Right lobe of liver (tissue), 6 donors: ENCODE measurements around the gene SGSM2. TPM values are rescaled to one million over a fixed set of nuclear protein-coding genes. Genes with fewer than 3 reads are reported as not detected.

Experiments used
- ATAC-seq, 4 donors: fragments of 200-7000 bp; cut with Tn5 transposase; one replicate each; pipeline ENCODE4 v1.9.1; 2020; ENCODE audit warnings: mild to moderate bottlenecking in 4 of 4, moderate library complexity in 4 of 4
- DNase-seq, 3 donors: peaks; one replicate each; pipeline ENCODE4 v3.0.0-alpha.2; 2020
- H3K27ac ChIP-seq, 3 donors: fragments of 200-600 bp; one replicate each; pipeline ENCODE4 v1.8.0; 2022
- H3K27me3 ChIP-seq, 2 donors: fragments of 200-600 bp; one replicate each; pipeline ENCODE4 v1.8.0; 2022
- H3K36me3 ChIP-seq, 4 donors: fragments of 200-600 bp; sonication (generic) in 1 of 4; one replicate each; pipeline versions ENCODE4 v1.5.1 to v1.8.0; 2017 to 2022; ENCODE audit warnings: control low read depth in 1 of 4
- H3K4me1 ChIP-seq, 4 donors: fragments of 200-600 bp; sonication (generic) in 1 of 4; one replicate each; pipeline versions ENCODE4 v1.5.1 to v1.8.0; 2017 to 2022; ENCODE audit warnings: control low read depth in 1 of 4
- H3K4me3 ChIP-seq, 3 donors: fragments of 200-600 bp; one replicate each; pipeline ENCODE4 v1.8.0; 2022
- H3K9me3 ChIP-seq, 4 donors: fragments of 200-600 bp; sonication (generic) in 1 of 4; one replicate each; pipeline versions ENCODE4 v1.5.1 to v1.8.0; 2017 to 2022; ENCODE audit warnings: control low read depth in 1 of 4
- POLR2A ChIP-seq: fragments of 450-650 bp; IDR thresholded peaks from one replicate; pipeline ENCODE4 v1.6.1; 2017; ENCODE audit warnings: antibody characterized with exemption, mild to moderate bottlenecking
- WGBS: methylation state at CpG from one replicate; pipeline ENCODE4 v1.1.6; 2018; ENCODE audit warnings: low coverage, low lambda C conversion rate; ENCODE audit not compliant: insufficient coverage; ENCODE audit errors: missing lambda C conversion rate; 5-methylcytosine and 5-hydroxymethylcytosine counted together
- intact Hi-C, 2 donors: fragments of 100-400 bp; cut with DNase I; formaldehyde crosslinking; loops; one replicate each; pipeline versions ENCODE4 v1.11.2 to v1.14.1; 2022
- total RNA-seq, 6 experiments: library from RNA; depleted of rRNA in 2 of 6; stranded (reverse); fragments of >200 nt in 2 of 6; fragmentation: NEBNext Ultra II Directional in 3 of 6; extraction: Animal tissue kit (Norgen Biotek cat#: 25700) in 3 of 6; gene quantifications; one replicate each; pipeline versions ENCODE4 v1.1.0 to v1.2.4, GENCODE V29; 2016 to 2023
- TF ChIP-seq, protein P1 (sequence below), 4 donors: fragments of 200-600 bp in 3 of 4; fragments of 450-650 bp in 1 of 4; IDR thresholded peaks; one replicate each; pipeline versions ENCODE4 v1.5.1 to v1.8.0; 2016 to 2022; ENCODE audit warnings: antibody characterized with exemption in 4 of 4, mild to moderate bottlenecking in 2 of 4
- donor health status: DM: no; HTN: yes; CAD: no.
- donor health status: DM: no; HTN: no; CAD: no.
- donor health status: DM: no; HTN: no; CAD: no.
- donor health status: DM: no; HTN: yes; CAD: no.
- donor health status: DM: no; HTN: yes; CAD: no.

The SGSM2 gene
- total RNA-seq, 6 experiments from 2014 or later = 6.0 to 17.2 (median 13.2) TPM

- Histone ChIP-seq H3K27me3 (no peaks in the 10 kb centered on the region), H3K9me3 (no peaks in the 10 kb centered on the region), H3K4me3 (no peak overlapping the region), H3K27ac (no peak overlapping the region), H3K36me3 (peaks cover 0 to 53% (median 18%) of the 10 kb centered on the region in 4 donors), H3K4me1 (no peaks in the 10 kb centered on the region)
- WGBS = 63% methylated on average over 1 of the region's 1 CpG
- TF ChIP-seq POLR2A = no peak
- TF ChIP-seq, protein P1, sequence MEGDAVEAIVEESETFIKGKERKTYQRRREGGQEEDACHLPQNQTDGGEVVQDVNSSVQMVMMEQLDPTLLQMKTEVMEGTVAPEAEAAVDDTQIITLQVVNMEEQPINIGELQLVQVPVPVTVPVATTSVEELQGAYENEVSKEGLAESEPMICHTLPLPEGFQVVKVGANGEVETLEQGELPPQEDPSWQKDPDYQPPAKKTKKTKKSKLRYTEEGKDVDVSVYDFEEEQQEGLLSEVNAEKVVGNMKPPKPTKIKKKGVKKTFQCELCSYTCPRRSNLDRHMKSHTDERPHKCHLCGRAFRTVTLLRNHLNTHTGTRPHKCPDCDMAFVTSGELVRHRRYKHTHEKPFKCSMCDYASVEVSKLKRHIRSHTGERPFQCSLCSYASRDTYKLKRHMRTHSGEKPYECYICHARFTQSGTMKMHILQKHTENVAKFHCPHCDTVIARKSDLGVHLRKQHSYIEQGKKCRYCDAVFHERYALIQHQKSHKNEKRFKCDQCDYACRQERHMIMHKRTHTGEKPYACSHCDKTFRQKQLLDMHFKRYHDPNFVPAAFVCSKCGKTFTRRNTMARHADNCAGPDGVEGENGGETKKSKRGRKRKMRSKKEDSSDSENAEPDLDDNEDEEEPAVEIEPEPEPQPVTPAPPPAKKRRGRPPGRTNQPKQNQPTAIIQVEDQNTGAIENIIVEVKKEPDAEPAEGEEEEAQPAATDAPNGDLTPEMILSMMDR (IDR thresholded peaks at IDR 0.05) = no peak
- no peak for ATAC-seq
- intact Hi-C loops = no loop called here
- no peak for DNase-seq
Observed at GRCh38 chr17:2295575-2295974, 41.7 kb upstream of the SGSM2 start.

DNA sequence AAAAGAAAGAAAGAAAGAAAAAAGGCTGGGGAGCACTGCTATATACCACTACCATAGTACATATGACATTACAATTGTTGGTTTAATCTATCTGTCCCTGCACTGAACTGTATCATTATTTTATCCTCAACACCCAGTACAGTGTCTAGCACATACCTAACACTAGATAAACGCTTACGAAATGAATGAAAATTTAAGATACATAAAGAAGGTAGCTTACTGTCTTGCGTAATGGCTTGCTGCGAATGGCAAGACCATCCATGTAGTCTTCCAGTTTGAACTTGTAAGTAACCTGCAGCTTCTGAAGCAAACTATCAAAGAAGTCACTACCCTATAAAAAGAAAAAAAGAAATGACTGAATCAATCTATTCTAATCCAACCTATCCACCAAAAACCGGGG lies 40.3 kb upstream of the SGSM2 start:
- Histone ChIP-seq H3K27ac (no peak overlapping the region), H3K27me3 (no peaks in the 10 kb centered on the region), H3K4me1 (peaks cover 0 to 3% (median 0%) of the 10 kb centered on the region in 4 donors), H3K4me3 (no peak overlapping the region), H3K9me3 (no peaks in the 10 kb centered on the region), H3K36me3 (peaks cover 0 to 47% (median 14%) of the 10 kb centered on the region in 4 donors)
- TF ChIP-seq, protein P1 (IDR thresholded peaks at IDR 0.05) = no peak
- no peak for TF ChIP-seq POLR2A
- no peak for ATAC-seq
- WGBS = 92% methylated on average over 5 of the region's 5 CpGs
- no peak for DNase-seq
- intact Hi-C loops = no loop called here

- Histone ChIP-seq H3K27me3 (no peaks in the 10 kb centered on the region), H3K36me3 (peaks cover 0 to 29% (median 7%) of the 10 kb centered on the region in 4 donors), H3K27ac (no peak overlapping the region), H3K9me3 (no peaks in the 10 kb centered on the region), H3K4me1 (peaks cover 0 to 10% (median 0%) of the 10 kb centered on the region in 4 donors), H3K4me3 (no peak overlapping the region)
- ATAC-seq (no peak), DNase-seq (no peak)
- intact Hi-C loops = no loop called here
- 60% methylated on average over 1 of the region's 12 CpGs for WGBS
- TF ChIP-seq, protein P1 (IDR thresholded peaks at IDR 0.05) = no peak
- no peak for TF ChIP-seq POLR2A
Observed at GRCh38 chr17:2299136-2299535, 38.2 kb upstream of the SGSM2 start.

DNA sequence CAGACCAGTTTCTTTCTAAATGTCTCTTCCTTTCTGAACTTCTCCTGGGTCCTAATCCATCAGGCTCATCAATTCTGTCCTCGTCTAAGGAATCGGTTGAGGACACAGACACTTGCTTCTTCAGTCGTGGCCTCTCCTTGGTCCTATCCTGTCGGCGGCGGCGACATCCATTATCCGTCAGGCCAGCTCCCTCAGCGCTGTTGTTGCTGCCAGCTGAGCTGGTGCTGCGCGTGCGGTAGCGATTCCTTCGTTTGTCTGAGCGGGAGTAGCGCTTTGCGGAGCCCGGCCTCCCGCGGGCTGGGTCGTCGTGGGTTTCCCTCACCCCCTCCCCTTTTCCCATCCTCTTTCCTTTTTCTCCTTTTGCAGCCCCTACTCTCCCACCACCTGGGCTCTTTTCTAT lies 37.5 kb upstream of the SGSM2 start:
- WGBS = 92% methylated on average over 19 of the region's 22 CpGs
- no peak for ATAC-seq

More for the DNA sequence above, 37.5 kb upstream of the SGSM2 start:
- no peak overlapping the region for H3K4me3 ChIP-seq
- peaks cover 0 to 10% (median 0%) of the 10 kb centered on the region in 4 donors for H3K4me1 ChIP-seq
- DNase-seq = no peak
- H3K36me3 ChIP-seq = peaks cover 0 to 23% (median 7%) of the 10 kb centered on the region in 4 donors
- H3K27ac ChIP-seq = no peak overlapping the region
- TF ChIP-seq POLR2A = no peak
- TF ChIP-seq, protein P1 (IDR thresholded peaks at IDR 0.05) = no peak
- intact Hi-C loops = no loop called here
- H3K9me3 ChIP-seq = no peaks in the 10 kb centered on the region
- no peaks in the 10 kb centered on the region for H3K27me3 ChIP-seq
